K562 (cell line): Measurements from ENCODE around the gene UBXN11. TPM values are rescaled to one million over a fixed set of nuclear protein-coding genes. Genes with fewer than 3 reads are reported as not detected.

Experiments used
- ARID2 ChIP-seq: fragments of 450-650 bp; IDR thresholded peaks from 2 replicates; pipeline ENCODE4 v1.6.1; 2017; ENCODE audit warnings: antibody characterized with exemption, mild to moderate bottlenecking
- CCAR2 ChIP-seq: fragments of 200-400 bp; formaldehyde crosslinking; IDR thresholded peaks from 2 replicates; pipeline ENCODE4 v1.6.1; 2017; ENCODE audit warnings: mild to moderate bottlenecking, low read depth, low read length
- CREB5 ChIP-seq: fragments of 250-450 bp; sonication (Bioruptor Pico); IDR thresholded peaks from 2 replicates; pipeline ENCODE4 v1.5.0; 2020; ENCODE audit warnings: mild to moderate bottlenecking
- CSDE1 ChIP-seq, 2 experiments: fragments of 450-650 bp; IDR thresholded peaks; 2 replicates each; pipeline ENCODE4 v1.6.1; 2016; ENCODE audit warnings: mild to moderate bottlenecking in 1 of 2
- EP400 ChIP-seq: fragments of 450-650 bp; IDR thresholded peaks from 2 replicates; pipeline ENCODE4 v1.6.1; 2017; ENCODE audit warnings: antibody characterized with exemption, mild to moderate bottlenecking, moderate library complexity
- ETV5 ChIP-seq: sonication (generic); formaldehyde crosslinking; IDR thresholded peaks from 2 replicates; pipeline ENCODE4 v1.4.0; 2020; ENCODE audit warnings: low read depth, mild to moderate bottlenecking, missing genetic modification reagents
- GTF2A2 ChIP-seq: IDR thresholded peaks from 2 replicates; pipeline ENCODE4 v1.6.1; 2016; ENCODE audit warnings: mild to moderate bottlenecking, missing genetic modification characterization, missing compliant biosample characterization
- MCM3 ChIP-seq: fragments of 450-650 bp; IDR thresholded peaks from 2 replicates; pipeline ENCODE4 v1.6.1; 2016
- NONO ChIP-seq, 2 experiments: fragments of 200-400 bp in 1 of 2; fragments of 450-650 bp in 1 of 2; formaldehyde crosslinking in 1 of 2; IDR thresholded peaks; 2 replicates each; pipeline ENCODE4 v1.6.1; 2017; ENCODE audit warnings: low read depth in 2 of 2, mild to moderate bottlenecking in 2 of 2, moderate library complexity in 2 of 2, low read length in 1 of 2
- POLR2G ChIP-seq: fragments of 200-400 bp; formaldehyde crosslinking; IDR thresholded peaks from 2 replicates; pipeline ENCODE4 v1.6.1; 2017; ENCODE audit warnings: low read depth, mild to moderate bottlenecking, antibody characterized with exemption, low read length, moderate library complexity
- SMC3 ChIP-seq: conservative IDR thresholded peaks from 2 replicates; pipeline ENCODE4 v1.6.1; 2011; ENCODE audit warnings: low read depth, low read length, improper control_type of control experiment; ENCODE audit not compliant: insufficient read depth
- THRAP3 ChIP-seq: fragments of 450-650 bp; IDR thresholded peaks from 2 replicates; pipeline ENCODE4 v1.6.1; 2016; ENCODE audit warnings: mild to moderate bottlenecking, inconsistent platforms, borderline replicate concordance
- ZBTB17 ChIP-seq: fragments of 450-650 bp; formaldehyde crosslinking; IDR thresholded peaks from 2 replicates; pipeline ENCODE4 v1.4.0; 2020; ENCODE audit warnings: mild to moderate bottlenecking
- ZNF3 ChIP-seq: fragments of 250-450 bp; sonication (Bioruptor Pico); IDR thresholded peaks from 2 replicates; pipeline ENCODE4 v1.5.0; 2021; ENCODE audit warnings: mild to moderate bottlenecking, moderate library complexity
- ZNF561 ChIP-seq: fragments of 450-650 bp; formaldehyde crosslinking; conservative IDR thresholded peaks from 2 replicates; pipeline ENCODE4 v1.4.0; 2020; ENCODE audit warnings: mild to moderate bottlenecking, moderate library complexity
- ZNF592 ChIP-seq: fragments of 450-650 bp; IDR thresholded peaks from 2 replicates; pipeline ENCODE4 v1.6.1; 2017; ENCODE audit warnings: antibody characterized with exemption, mild to moderate bottlenecking
- polyA plus RNA-seq, 8 experiments: library from polyadenylated mRNA; depleted of rRNA in 4 of 8; stranded (reverse) in 5 of 8; unstranded in 3 of 8; fragments of >200 nt; fragmentation: Nextera tagmentation in 2 of 8; fragmentation: Illumina TruSeq in 1 of 8; extraction: Ambion mirVana in 2 of 8; extraction: Trizol in 1 of 8; gene quantifications; 2 replicates each; pipeline versions ENCODE4 v1.2.1 to v1.2.3, GENCODE V29; 2011 to 2014; ENCODE audit warnings: inconsistent platforms in 1 of 8, missing spikeins in 1 of 8
- total RNA-seq, 7 experiments: library from RNA; depleted of rRNA in 6 of 7; stranded (reverse); fragments of >200 nt in 6 of 7; fragmentation: Illumina TruSeq in 2 of 7; extraction: Trizol in 2 of 7; gene quantifications; 2 replicates each; pipeline versions ENCODE4 v1.2.1 to v1.2.3, GENCODE V29; 2011 to 2021; ENCODE audit warnings: low replicate concordance in 1 of 7
- TF ChIP-seq, protein P1 (sequence below): fragments of 450-650 bp; IDR thresholded peaks from 2 replicates; pipeline ENCODE4 v1.6.1; 2018; ENCODE audit warnings: mild to moderate bottlenecking, low read depth; ENCODE audit not compliant: partially characterized antibody
- TF ChIP-seq, protein P2 (sequence below): fragments of 250-450 bp; sonication (Bioruptor Pico); IDR thresholded peaks from 2 replicates; pipeline ENCODE4 v1.8.0; 2022; ENCODE audit warnings: moderate library complexity, mild to moderate bottlenecking, inconsistent platforms
- TF ChIP-seq, protein P3 (sequence below): fragments of 250-450 bp; sonication (Bioruptor Pico); IDR thresholded peaks from 2 replicates; pipeline ENCODE4 v1.5.0; 2020; ENCODE audit warnings: mild to moderate bottlenecking, borderline replicate concordance

Gene UBXN11
- total and polyA plus RNA-seq, 9 of the 15 experiments (the other 6 are each of a cell fraction or from before 2014, with no cell fraction given), result 0.48 to 34.3 (median 11.3) TPM

DNA sequence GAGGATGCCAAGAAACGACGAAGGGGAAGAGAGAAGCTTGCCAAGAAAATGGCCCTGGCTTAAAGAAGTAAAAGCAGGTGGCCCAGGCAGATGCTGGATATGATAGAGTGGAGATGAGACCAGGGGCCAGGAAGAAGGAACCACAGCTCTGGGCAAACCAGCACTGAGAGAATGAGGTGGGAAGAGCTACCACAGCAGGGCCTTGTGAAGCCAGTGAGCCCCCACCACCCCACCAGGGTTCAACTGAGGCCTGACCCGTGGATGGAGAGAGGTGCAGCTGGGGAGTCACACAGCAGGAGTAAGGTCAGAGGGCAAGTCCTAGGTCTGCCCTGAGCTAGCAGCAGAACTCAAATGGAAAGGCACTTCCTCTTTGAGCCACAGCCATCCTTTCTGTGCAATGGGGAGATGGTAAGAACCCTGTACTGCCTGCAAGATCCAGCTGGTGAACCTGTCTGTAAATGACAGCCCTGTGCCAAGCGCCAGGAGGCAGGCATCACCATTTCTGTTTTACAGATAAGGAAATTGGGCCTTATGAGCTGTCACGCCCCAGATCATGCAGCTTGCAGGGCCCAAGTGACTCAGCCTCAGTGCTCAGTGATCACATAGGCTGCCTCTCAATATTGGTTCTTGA, 18.0 kb downstream of the UBXN11 start (continued):
- no peak for TF ChIP-seq NONO (IDR thresholded peaks at IDR 0.05; ENCODE audit: low read depth in 2 of 2, low read length in 1 of 2)
- no peak for TF ChIP-seq THRAP3
- no peak for TF ChIP-seq ARID2
- TF ChIP-seq CCAR2, result no peak
- no peak for TF ChIP-seq ZNF3 (CRISPR knock-in tag)
- TF ChIP-seq EP400, result no peak
- no peak for TF ChIP-seq GTF2A2 (tag)
- TF ChIP-seq ZBTB17 (CRISPR knock-in tag), result peak; percentile 47; the same call in 1 of the 2 replicates
- TF ChIP-seq, protein P1, sequence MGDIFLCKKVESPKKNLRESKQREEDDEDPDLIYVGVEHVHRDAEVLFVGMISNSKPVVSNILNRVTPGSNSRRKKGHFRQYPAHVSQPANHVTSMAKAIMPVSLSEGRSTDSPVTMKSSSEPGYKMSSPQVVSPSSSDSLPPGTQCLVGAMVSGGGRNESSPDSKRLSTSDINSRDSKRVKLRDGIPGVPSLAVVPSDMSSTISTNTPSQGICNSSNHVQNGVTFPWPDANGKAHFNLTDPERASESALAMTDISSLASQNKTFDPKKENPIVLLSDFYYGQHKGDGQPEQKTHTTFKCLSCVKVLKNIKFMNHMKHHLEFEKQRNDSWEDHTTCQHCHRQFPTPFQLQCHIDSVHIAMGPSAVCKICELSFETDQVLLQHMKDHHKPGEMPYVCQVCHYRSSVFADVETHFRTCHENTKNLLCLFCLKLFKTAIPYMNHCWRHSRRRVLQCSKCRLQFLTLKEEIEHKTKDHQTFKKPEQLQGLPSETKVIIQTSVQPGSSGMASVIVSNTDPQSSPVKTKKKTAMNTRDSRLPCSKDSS, result no peak
- TF ChIP-seq POLR2G, result no peak
- no peak for TF ChIP-seq ZNF561
- TF ChIP-seq ZNF592, result peak; percentile 87
- TF ChIP-seq CREB5 (CRISPR knock-in tag), result no peak
- 0 out of 2 replicates have a peak, but pooled peaks have one; percentile 1 for TF ChIP-seq SMC3
- TF ChIP-seq, protein P2, sequence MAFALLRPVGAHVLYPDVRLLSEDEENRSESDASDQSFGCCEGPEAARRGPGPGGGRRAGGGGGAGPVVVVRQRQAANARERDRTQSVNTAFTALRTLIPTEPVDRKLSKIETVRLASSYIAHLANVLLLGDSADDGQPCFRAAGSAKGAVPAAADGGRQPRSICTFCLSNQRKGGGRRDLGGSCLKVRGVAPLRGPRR, result 0 out of 2 replicates have a peak, but pooled peaks have one; percentile 27
- peak; percentile 59; the same call in 1 of the 2 replicates for TF ChIP-seq ETV5 (CRISPR knock-in tag)
- TF ChIP-seq, protein P3, sequence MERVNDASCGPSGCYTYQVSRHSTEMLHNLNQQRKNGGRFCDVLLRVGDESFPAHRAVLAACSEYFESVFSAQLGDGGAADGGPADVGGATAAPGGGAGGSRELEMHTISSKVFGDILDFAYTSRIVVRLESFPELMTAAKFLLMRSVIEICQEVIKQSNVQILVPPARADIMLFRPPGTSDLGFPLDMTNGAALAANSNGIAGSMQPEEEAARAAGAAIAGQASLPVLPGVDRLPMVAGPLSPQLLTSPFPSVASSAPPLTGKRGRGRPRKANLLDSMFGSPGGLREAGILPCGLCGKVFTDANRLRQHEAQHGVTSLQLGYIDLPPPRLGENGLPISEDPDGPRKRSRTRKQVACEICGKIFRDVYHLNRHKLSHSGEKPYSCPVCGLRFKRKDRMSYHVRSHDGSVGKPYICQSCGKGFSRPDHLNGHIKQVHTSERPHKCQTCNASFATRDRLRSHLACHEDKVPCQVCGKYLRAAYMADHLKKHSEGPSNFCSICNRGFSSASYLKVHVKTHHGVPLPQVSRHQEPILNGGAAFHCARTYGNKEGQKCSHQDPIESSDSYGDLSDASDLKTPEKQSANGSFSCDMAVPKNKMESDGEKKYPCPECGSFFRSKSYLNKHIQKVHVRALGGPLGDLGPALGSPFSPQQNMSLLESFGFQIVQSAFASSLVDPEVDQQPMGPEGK (CRISPR knock-in tag), result no peak
- no peak for TF ChIP-seq MCM3
- no peak for TF ChIP-seq CSDE1 (IDR thresholded peaks at IDR 0.05)
